Fibroblast of pulmonary artery (primary cell): ENCODE data around the gene RRP8.

Experiments
- DNase-seq: peaks from one replicate; pipeline ENCODE4 v3.0.0-alpha.2; 2010; ENCODE audit warnings: low read depth
- H3K4me3 ChIP-seq: replicated peaks from 2 replicates; pipeline ENCODE4 v1.5.1; 2011; ENCODE audit warnings: low read depth, mild to moderate bottlenecking, control low read depth, low read length, moderate library complexity
- TF ChIP-seq, protein P1 (sequence below): IDR thresholded peaks from 2 replicates; pipeline ENCODE4 v1.5.1; 2011; ENCODE audit warnings: mild to moderate bottlenecking, control low read depth, low read length, inconsistent platforms; ENCODE audit errors: missing control alignments

Gene RRP8

GRCh38 chr11:6622261-6623171 is 19.1 kb upstream of the RRP8 start:
- no peak for DNase-seq
- TF ChIP-seq, protein P1, sequence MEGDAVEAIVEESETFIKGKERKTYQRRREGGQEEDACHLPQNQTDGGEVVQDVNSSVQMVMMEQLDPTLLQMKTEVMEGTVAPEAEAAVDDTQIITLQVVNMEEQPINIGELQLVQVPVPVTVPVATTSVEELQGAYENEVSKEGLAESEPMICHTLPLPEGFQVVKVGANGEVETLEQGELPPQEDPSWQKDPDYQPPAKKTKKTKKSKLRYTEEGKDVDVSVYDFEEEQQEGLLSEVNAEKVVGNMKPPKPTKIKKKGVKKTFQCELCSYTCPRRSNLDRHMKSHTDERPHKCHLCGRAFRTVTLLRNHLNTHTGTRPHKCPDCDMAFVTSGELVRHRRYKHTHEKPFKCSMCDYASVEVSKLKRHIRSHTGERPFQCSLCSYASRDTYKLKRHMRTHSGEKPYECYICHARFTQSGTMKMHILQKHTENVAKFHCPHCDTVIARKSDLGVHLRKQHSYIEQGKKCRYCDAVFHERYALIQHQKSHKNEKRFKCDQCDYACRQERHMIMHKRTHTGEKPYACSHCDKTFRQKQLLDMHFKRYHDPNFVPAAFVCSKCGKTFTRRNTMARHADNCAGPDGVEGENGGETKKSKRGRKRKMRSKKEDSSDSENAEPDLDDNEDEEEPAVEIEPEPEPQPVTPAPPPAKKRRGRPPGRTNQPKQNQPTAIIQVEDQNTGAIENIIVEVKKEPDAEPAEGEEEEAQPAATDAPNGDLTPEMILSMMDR, result no peak
- no peak overlapping the region for H3K4me3 ChIP-seq

GRCh38 chr11:6621711-6622211 is 18.3 kb upstream of the RRP8 start:
- TF ChIP-seq, protein P1, result no peak
- no peak overlapping the region for H3K4me3 ChIP-seq
- DNase-seq, result no peak

- no peak for DNase-seq
- TF ChIP-seq, protein P1, result no peak
- no peak overlapping the region for H3K4me3 ChIP-seq
Observed at GRCh38 chr11:6620636-6621035, 17.2 kb upstream of the RRP8 start.

DNA sequence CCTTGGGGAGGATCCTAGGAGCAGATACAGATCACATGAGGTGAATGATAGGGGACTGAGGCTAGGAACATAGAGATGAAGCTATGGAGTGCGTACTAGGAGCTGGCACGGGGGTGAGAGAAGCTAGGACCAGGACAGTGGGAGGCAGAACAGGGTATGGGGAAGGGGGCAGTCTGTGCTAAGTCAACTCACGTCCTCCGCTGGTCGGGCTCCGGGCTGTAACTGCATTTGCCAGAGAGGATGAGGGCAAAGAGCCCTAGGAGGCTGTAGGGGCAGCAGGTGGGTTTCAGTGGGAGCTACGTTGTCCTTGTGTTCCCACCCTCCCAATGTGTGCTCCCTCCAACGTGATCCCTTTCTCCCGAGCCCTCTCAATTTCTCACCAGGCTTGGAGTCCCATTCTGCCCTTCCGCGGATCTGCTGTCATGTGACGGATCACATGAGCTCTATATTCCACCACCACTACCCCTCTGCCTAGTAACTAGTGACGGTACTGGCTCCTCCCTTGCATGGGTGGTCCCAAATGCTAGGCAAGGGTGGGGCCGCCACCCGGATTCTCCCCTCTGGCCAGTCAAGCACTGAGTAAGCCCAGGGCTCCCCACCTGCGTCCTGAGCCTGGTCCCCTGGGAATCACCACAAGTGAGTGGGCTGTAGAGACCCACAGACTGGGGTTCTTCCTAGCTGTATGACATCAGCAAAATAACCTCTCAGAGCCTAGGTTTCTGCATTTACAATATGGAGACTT is 15.8 kb upstream of the RRP8 start, which contains the start of gene TPP1:
Gene TPP1, minus strand, starts transcription at position 419 of the 742 bp plus-strand sequence. Its CDS starts 22 bp downstream, at position 397.
- TF ChIP-seq, protein P1, result no peak
- DNase-seq, result peak; percentile 97

GRCh38 chr11:6618117-6619003 is 14.9 kb upstream of the RRP8 start:
- peak overlapping the region; percentile 85 for H3K4me3 ChIP-seq
- peak; percentile 87 for DNase-seq
- TF ChIP-seq, protein P1, result peak; percentile 16

More for the DNA sequence above, 15.8 kb upstream of the RRP8 start, which contains the start of gene TPP1:
- H3K4me3 ChIP-seq, result peak within 1 kb of the TSS; percentile 85

DNA sequence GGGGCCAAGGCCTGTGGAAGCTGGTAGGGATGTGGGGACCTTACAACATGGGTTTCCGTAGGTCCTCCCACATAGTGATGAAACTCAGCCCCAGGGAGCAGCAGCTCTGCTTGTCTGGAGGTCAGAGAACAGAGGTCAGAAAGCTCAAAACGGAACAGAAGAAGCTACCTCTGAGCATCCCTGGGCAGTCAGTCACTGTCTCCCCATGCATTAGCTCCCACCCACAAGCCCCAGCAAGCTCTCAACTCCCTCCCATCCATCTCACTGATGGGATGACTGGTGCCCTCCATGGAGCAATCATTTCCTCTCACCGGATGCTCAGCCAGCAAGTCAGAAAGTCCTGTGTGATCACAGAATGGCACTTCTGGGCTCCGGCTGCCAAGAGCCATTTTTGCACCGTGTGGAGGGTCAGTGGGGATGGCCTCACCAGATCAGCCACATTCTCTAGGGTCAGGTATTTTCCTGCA is 13.9 kb upstream of the RRP8 start:
- peak overlapping the region; percentile 85 for H3K4me3 ChIP-seq
- DNase-seq, result peak; percentile 34
- TF ChIP-seq, protein P1, result no peak
